ENCODE measurements around the gene TEX14.
"Not testable (repeated sequence)": the region's sequence is repeated elsewhere in the genome, so short reads cannot be mapped to it uniquely, and the experiment has no call there.

TEX14 gene

DNA sequence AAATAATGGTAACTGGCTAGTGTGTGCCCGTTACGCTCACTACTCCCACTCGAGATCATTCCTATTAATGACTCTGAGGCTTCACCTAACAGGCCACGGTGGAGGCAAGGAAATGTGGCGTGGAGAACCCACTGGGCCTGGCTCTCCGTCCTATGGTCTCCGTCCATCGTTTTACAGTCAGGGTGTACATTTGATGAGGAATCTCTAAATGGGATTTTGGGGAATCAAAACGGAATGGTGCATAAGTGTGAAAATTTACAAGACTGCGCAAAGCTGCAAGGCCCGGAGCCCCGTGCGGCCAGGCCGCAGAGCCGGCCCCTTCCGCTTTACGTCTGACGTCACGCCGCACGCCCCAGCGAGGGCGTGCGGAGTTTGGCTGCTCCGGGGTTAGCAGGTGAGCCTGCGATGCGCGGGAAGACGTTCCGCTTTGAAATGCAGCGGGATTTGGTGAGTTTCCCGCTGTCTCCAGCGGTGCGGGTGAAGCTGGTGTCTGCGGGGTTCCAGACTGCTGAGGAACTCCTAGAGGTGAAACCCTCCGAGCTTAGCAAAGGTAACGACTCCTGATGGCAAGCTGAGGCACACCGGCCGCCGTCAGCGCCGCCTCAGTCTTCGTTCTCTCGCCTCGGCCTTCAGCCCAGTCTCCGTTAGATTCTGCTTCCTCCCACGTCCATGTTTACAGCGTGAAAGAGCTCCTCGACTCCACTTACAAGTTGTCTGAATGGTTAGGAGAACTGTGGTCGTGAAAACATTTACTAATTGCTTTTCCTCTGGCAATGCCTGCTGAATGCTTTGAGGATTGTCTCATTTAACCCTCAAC lies 602 bp upstream of the TEX14 start, which contains the start of gene RAD51C:
Gene RAD51C (plus strand): TSS at position 364 of the 817 bp plus-strand sequence. CDS start 42 bp downstream, at position 406.
- peak; percentile 62 for DNase-seq (ENCODE audit: low read depth, low spot score)

DNA sequence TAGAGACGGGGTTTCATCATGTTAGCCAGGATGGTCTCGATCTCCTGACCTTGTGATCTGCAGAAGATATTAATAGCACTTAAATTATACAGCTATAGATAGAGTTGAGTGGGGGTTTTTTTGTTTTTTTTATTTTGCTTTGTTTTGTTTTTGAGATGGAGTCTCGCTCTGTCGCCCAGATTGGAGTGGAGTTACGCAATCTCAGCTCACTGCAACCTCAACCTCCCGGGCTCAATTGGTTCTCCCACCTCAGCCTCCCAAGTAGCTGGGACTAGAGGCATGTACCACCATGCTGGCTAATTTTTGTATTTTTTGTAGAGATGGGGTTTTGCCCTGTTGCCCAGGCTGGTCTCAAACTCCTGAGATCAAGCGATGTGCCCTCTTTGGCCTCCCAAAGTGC lies 1.8 kb downstream of the TEX14 start:
- DNase-seq (ENCODE audit: low read depth, low spot score), result not testable (repeated sequence)

DNA sequence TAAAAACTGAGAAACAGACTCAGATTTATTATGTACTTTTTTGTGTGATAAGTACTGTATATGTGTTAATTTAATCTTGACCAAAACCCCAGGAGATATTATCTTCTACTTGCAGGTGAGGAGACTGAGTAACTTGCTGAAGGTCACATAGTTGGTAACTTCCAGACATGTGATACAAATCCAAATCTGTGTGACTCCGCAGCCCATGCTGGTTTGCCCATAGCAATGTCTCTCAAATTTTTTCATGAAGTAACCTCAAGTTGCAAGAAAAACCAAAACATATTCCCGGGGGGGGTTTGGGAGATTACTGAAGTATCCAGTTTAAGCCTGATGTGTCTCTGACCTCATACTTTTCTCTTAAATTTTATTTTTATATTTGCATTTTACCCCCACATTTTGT lies 3.3 kb downstream of the TEX14 start:
- DNase-seq (ENCODE audit: low read depth, low spot score), result no peak

DNA sequence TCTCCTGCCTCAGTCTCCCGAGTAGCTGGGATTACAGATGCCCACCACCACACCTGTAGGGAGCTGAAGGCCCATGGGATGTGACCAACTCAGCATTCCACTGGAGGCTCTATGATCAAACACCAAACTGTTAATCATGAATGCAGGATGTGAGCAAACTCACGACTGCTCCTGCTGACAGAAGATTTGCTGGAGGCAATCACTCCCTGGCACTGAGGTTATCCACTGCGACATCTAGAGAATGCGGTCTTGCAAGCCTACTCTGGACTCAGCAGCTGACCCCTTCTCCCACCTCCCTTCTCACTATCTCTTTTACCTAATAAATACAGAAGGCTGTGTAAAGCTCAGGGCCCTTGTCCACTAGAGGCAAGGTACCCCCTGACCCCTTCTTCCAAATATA lies 4.9 kb downstream of the TEX14 start:
- no peak for DNase-seq (ENCODE audit: low read depth, low spot score)

DNA sequence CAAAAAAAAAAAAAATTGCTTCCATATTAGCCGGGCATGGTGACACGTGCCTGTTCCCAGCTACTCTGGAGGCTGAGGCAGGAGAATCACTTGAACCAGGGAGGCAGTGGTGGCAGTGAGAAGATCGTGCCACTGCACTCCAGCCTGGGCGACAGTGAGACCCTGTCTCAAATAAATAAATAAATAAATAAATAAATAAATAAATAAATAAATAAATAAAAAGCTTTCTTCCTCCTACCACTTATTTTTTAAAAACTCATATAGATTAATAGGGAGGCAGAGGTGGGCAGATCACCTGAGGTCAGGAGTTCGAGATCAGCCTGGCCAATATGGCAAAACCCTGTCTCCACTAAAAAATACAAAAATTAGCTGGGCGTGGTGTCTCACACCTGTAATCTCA lies 7.4 kb downstream of the TEX14 start:
- DNase-seq (ENCODE audit: low read depth, low spot score), result not testable (repeated sequence)

DNA sequence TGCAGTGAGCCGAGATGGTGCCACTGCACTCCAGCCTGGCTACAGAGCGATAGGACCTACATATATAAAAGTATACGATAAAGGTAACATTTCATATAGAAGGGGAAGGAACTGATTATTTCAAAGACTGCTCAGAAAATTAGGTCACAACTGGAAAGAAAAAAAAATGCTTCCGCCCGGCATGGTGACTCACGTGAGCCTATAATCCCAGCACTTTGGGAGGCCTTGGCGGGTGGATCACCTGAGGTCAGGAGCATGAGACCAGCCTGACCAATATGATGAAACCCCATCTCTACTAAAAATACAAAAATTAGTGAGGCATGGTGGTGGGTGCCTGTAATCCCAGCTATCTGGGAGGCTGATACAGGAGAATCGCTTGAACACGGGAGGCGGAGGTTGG lies 7.8 kb downstream of the TEX14 start:
- DNase-seq (ENCODE audit: low read depth, low spot score), result no peak

DNA sequence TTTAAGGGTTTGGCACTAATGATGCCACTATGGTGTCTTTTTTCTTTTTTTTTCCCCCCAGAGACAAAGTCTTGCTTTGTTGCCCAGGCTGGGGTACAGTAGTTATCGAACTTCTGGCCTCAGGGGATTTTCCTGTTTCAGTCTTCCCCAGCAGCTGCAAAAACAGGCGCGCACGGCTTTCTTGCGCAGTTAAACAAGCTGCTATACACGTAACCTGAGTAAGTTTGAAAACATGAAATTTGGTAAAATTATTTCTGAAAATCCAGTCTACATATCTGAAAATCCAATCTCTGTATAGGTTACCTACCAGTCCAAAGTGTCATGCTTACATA lies 11.8 kb downstream of the TEX14 start:
- no peak for DNase-seq (ENCODE audit: low read depth, low spot score)

DNA sequence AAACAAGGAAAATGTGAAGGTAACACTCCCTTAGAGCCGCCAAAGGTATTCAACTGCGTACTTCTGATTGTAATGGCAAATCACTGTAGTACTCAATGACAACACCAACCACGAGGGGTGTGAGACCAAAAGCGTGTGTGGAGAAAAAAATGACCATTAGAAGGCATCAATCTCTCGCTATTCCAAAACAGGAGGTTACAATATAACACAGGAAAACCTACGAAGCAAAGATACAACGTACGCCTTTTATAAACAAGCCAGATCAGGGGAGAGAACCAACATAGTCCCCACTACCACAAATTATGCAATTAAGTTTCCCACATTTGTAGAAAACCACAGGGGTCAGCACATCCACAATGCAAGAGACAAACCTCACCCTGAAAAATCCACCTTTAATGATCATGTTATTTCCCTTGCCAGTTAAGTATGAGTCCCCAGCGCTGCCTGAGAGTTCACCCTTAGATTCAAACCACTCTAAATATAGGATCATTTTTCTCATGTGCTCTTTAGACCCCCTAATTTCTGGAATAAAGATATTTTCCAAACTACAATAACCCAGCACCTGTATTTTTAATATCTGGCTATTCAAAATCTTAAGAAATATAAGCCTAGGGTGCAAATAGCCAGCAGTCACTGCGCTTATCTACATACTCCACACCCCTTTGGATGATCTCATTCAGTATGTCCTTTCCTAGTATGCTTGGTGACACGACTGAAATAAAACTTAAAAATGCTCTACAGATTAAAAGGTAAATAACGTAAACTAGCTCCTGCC lies 12.4 kb downstream of the TEX14 start:
- DNase-seq (ENCODE audit: low read depth, low spot score), result no peak

DNA sequence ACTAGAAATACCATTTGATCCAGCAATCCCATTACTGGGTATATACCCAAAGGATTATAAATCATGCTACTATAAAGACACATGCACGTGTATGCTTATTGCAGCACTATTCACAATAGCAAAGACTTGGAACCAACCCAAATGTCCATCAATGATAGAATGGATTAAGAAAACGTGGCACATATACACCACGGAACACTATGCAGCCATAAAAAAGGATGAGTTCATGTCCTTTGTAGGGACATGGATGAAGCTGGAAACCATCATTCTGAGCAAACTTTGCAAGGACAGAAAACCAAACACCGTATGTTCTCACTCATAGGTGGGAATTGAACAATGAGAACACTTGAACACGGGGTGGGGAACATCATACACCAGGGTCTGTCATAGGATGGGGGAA lies 13.6 kb downstream of the TEX14 start:
- DNase-seq (ENCODE audit: low read depth, low spot score), result not testable (repeated sequence)

DNA sequence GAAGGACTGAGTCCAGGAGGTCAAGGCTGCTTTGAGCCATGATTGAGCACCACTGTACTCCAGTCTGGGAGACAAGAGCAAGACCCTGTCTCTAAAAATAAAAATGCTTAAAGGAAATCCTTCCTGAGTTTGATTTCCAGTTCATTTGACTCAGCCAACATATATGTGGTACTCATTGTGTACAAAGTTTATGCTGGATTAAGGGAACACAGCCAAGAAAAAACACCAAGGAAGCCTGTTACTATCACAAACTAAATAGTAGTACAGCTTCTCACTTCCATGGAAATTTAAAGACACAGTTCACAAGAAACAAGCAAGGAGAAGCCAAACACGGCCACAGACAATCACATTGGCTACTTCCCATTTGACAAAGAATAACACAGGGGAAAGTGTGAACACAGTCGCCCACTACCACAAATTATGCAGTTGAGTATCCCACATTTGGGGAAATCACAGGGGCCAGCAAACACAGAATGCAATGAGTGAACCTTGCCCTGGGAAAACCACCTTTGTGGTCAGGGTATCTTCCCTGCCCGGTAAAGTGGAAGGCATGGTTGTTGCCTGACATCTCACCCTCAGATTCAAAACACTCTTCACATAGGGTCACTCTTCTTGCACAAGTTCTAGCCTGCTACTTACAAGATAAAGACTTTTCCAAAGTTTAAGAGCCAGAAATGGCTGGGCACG lies 14.5 kb downstream of the TEX14 start:
- no peak for DNase-seq (ENCODE audit: low read depth, low spot score)

DNA sequence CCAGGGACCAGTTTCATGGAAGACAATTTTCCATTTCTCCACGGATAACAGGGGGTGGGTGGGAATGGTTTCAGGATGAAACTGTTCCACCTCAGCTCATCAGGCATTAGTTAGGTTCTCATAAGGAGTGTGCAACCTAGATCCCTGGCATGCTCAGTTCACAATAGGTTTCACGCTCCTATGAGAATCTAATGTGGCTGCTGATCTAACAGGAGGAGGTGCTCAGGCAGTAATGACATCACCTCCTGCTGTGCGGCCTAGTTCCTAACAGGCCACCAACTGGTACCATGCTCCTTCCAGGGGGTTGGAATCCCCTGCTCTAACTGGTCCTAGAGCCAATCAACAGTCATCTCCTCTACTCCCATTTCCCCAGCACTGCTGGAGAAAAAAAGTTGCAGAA lies 19.9 kb downstream of the TEX14 start:
- no peak for DNase-seq (ENCODE audit: low read depth, low spot score)

DNA sequence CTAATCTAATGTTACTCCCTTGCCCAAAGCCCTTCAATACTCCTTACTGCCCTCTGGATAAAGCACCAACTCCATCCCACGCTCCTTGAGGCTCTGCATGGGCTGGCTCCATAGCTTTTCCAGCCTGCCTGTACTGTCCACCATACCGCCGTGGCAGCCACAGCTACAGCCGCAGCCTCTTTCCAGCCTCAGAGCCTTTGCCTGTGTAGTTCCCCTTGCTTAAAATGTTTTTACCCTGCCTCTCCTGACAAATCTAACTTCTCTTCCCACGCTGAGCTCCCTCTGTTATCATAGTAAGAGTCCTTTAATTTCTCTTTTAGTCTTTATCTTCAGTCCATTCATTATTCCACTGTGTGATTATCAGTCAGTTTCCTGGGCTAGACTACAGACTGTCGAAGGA lies 22.0 kb downstream of the TEX14 start:
- DNase-seq (ENCODE audit: low read depth, low spot score), result no peak

DNA sequence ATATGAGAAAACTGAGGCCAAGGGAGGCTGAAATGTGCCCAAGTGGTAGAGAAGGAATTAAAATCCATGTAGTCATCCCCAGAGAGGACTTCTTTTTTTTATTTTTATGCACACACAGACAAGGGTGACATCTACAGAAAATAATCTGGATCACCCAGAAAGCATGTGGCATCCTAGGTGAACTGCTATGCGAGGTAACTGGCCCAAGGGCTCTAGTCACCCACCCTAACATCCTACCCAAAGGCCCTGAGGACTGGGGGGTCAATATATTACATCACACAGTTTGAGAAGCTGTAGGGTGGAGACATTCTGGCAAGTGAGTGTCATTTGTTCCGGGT lies 23.3 kb downstream of the TEX14 start:
- no peak for DNase-seq (ENCODE audit: low read depth, low spot score)

DNA sequence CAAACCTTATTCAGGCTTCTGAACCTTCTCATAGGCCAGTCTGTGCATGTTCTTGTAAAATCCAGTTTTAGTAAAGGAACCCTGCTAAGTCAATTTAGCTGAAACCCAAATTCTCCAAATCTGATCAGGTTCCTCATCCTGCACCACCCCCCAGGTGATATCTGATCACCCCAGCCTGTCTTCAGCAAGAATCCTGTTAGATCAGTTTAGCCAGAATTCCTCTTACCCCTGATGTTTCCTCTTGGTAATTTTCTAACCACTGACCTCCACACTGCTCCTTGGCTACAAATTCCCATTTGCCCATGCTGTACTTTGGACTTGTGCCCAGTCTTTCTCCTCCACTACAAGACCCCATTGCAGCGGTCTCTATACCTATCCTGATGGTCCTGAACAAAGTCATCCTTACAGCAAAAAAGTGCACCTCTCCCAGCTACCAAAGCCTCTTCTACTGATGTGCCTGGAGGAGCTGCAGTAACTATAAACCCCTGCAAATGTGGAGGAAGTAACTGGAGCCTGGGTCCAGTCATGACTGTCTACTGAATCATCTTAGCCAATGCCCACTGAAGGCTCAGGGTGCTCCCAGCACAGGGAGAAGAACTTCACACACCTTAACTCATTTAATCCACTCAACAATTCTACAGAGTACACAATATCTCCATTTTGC lies 23.8 kb downstream of the TEX14 start:
- DNase-seq (ENCODE audit: low read depth, low spot score), result no peak

DNA sequence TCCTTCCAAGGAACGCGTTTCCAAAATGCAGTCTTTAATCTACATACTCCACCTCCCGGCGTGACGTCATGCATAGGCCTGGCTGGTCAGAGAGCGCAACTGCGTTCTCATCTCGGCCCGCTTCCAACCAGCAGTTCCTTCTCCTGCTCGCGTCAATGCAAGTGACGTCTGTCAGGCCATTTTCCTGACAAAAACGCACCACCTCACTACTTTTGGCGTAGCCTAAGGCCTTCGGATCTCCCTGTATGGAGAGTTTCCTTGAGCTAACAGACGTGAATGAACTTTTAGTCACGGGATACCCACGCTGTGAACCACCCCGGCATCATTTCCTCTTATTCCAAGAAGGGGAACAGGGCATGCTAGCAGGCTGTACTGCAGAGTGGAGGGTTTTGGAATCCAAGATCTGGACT lies 25.0 kb downstream of the TEX14 start:
- DNase-seq (ENCODE audit: low read depth, low spot score), result no peak

DNA sequence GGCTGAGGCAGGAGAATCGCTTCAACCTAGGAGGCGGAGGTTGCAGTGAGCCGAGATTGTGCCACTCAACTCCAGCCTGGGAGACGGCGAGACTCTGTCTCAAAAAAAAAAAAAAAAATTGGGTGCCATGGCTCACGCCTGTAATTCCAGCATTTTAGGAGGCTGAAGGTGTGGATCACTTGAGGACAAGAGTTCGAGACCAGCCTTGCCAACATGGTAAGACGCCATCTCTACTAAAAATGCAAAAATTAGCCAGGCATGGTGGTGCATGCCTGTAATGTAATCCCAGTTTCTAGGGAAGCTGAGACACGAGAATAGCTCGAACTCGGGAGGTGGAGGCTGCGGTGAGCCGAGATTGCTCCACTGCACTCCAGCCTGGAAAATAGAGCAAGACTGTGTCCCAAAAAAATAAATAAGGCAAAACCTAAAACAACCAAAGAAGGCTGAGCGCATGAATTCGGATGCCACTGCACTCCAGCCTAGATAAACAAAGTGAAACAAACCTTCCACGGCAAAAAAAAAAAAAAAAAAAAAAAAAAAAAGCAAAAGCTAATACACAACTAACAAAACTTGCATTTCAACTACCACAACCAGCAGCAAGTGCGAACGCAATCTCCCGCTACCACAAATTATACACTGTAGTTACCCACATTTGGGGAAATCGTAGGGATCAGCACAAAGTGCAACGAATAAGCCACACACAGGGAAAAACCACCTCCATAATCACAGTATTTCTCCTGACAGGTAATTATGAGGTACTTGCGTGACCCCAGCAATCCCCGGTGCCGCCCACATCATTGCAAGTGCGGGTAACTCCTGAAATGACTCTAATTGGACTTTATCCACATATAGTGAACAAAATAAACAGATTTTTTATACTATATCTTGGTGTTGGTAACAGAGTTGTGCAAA lies 25.6 kb downstream of the TEX14 start:
- no peak for DNase-seq (ENCODE audit: low read depth, low spot score)

DNA sequence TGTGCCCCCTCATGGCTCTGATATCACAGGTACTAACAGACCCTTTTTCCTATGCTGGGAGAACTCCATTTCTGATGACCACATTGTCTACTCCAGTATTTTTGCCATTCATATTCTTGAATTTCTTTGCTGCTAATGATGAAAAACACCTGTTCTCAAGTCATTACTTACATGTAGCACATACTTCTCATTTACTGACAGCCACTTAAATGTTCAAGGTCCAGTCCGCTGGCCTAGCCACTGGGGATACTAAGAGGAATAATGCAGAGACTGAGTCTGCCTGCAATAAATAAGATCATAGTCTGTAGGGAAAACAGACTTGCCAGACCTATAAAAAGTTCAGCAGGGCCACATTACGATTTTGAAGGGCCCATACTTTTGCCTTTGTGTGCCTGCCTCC lies 27.5 kb downstream of the TEX14 start:
- no peak for DNase-seq (ENCODE audit: low read depth, low spot score)

DNA sequence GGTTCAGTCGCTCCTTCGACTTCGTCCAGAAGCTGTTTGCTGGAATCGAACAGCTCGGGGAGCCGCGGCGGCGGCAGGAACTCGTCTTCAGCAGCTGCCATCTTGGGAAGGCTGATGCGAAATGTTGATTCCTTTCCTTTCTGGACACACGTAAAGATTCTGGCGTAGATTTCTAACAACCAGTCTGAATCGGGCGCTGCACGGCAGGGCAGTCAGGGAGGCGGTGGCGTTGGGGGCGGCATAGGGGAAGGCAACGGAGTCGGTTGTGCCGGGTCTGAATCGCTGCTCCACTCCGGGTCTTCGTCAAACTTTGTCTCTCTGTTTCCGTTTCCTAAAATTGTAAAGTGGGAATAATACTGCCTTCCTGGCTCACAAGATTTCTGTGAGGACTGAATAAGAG lies 30.3 kb downstream of the TEX14 start:
- no peak for DNase-seq (ENCODE audit: low read depth, low spot score)

DNA sequence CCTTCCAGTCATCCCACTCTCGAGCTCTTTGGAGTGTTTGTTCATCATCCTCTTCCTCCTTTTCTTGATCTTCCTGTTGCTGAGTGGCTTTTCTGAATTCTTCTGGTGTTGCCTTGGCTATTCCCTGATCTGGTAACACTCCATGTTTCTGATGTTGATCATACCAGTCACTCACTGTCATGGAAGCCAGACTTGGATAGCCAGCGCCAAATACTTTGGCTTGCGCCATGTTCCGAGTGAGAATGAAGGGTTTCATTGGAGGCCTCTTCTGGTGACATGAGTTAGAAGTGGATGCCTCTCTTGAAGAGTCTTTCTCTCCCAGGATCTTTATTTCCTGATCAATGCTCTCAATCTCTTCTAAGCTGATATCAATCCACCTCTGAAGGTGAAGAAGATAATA lies 31.2 kb downstream of the TEX14 start:
- DNase-seq (ENCODE audit: low read depth, low spot score), result no peak

DNA sequence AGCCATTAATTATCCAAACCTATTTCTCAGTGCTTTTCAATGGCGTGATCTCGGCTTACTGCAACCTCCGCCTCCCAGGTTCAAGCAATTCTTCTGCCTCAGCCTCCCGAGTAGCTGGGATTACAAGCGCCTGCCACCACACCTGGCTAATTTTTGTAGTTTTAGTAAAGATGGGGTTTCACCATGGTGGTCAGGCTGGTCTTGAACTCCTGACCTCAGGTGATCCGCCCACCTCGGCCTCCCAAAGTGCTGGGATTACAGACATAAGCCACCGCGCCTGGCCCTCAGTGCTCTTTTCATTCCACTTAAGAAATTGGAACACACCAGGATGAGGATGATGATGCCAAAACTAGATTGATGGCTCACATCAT lies 32.1 kb downstream of the TEX14 start:
- DNase-seq (ENCODE audit: low read depth, low spot score), result not testable (repeated sequence)
